Left renal cortex interstitium (tissue), 4 donors: ENCODE measurements around the gene FIS1. TPM values are rescaled to one million over a fixed set of nuclear protein-coding genes. Genes with fewer than 3 reads are reported as not detected.
"Not testable (repeated sequence)": the region's sequence is repeated elsewhere in the genome, so short reads cannot be mapped to it uniquely, and the experiment has no call there.

Experiments
- DNase-seq, 4 donors: peaks; one replicate each; pipeline ENCODE4 v3.0.0-alpha.2; 2013; ENCODE audit warnings: low read depth in 4 of 4, low spot score in 2 of 4, missing footprints in 1 of 4
- polyA plus RNA-seq, 4 donors: library from polyadenylated mRNA; unstranded; fragments of 120-200 nt; gene quantifications; one replicate each; pipeline ENCODE4 v1.2.1, GENCODE V29; 2013; ENCODE audit not compliant: insufficient read length in 4 of 4

The FIS1 gene
- 100 to 1,000 TPM; 147 to 180 (median 164) TPM for polyA plus RNA-seq

- peak; percentile 84 to 89 (median 88) for DNase-seq
These were observed at the start of gene FIS1 for GRCh38 chr7:101244375-101245146. TSS of gene FIS1 (minus strand) at chr7:101245081. CDS start at chr7:101245004, 77 bp downstream.

- no peak for DNase-seq
These were observed 49.4 kb upstream of the FIS1 start for GRCh38 chr7:101294039-101294831.

- not testable (repeated sequence) for DNase-seq
These were observed 48.5 kb upstream of the FIS1 start for GRCh38 chr7:101293069-101294021.

GRCh38 chr7:101292566-101292965, 47.7 kb upstream of the FIS1 start:
- not testable (repeated sequence) for DNase-seq

- DNase-seq: not testable (repeated sequence)
These were observed 45.5 kb upstream of the FIS1 start for GRCh38 chr7:101290186-101291037.

- DNase-seq: not testable (repeated sequence)
These were observed 44.8 kb upstream of the FIS1 start for GRCh38 chr7:101289687-101290086.

GRCh38 chr7:101288439-101288838, 43.6 kb upstream of the FIS1 start:
- DNase-seq: no peak

GRCh38 chr7:101287032-101287431, 42.2 kb upstream of the FIS1 start:
- no peak for DNase-seq

- DNase-seq: not testable (repeated sequence)
These were observed 41.0 kb upstream of the FIS1 start for GRCh38 chr7:101285880-101286279.

GRCh38 chr7:101285171-101285570, 40.3 kb upstream of the FIS1 start:
- no peak for DNase-seq

- not testable (repeated sequence) for DNase-seq
These were observed 36.0 kb upstream of the FIS1 start for GRCh38 chr7:101280912-101281311.

GRCh38 chr7:101278461-101279292, 33.8 kb upstream of the FIS1 start:
- DNase-seq: no peak

GRCh38 chr7:101277155-101277554, 32.3 kb upstream of the FIS1 start:
- DNase-seq: no peak

GRCh38 chr7:101273206-101273605, 28.3 kb upstream of the FIS1 start:
- DNase-seq: no peak

- DNase-seq: no peak
These were observed 26.1 kb upstream of the FIS1 start for GRCh38 chr7:101271021-101271420.

- no peak for DNase-seq
These were observed 24.8 kb upstream of the FIS1 start for GRCh38 chr7:101269664-101270063.

- no peak for DNase-seq
These were observed 21.0 kb upstream of the FIS1 start for GRCh38 chr7:101265622-101266516.
